Spinal cord (tissue), 10 donors: Measurements from ENCODE around the gene THBD. TPM values are rescaled to one million over a fixed set of nuclear protein-coding genes. Genes with fewer than 3 reads are reported as not detected.
A peak's percentile ranks its signal among the peaks of the same experiment; 100 is the strongest.

Experiments used
- DNase-seq, 6 donors: peaks; one replicate each; pipeline versions ENCODE4 v3.0.0 to v3.0.0-alpha.2; 2013 to 2015; ENCODE audit warnings: low spot score in 6 of 6, low read depth in 4 of 6
- H3K27ac ChIP-seq: one replicate; pipeline ENCODE4 v1.5.1; 2013; ENCODE audit warnings: low read depth, low read length, control low read depth
- H3K27me3 ChIP-seq: one replicate; pipeline ENCODE4 v1.6.1; 2013; ENCODE audit warnings: low read length; ENCODE audit not compliant: control insufficient read depth, insufficient read depth
- H3K36me3 ChIP-seq: one replicate; pipeline ENCODE4 v1.6.1; 2013; ENCODE audit warnings: low read length; ENCODE audit not compliant: control insufficient read depth, insufficient read depth
- H3K4me1 ChIP-seq: one replicate; pipeline ENCODE4 v1.6.1; 2013; ENCODE audit warnings: low read length; ENCODE audit not compliant: control insufficient read depth, insufficient read depth
- H3K4me3 ChIP-seq: one replicate; pipeline ENCODE4 v1.5.1; 2013; ENCODE audit warnings: low read depth, low read length, control low read depth
- H3K9me3 ChIP-seq: one replicate; pipeline ENCODE4 v1.6.1; 2013; ENCODE audit warnings: low read length; ENCODE audit not compliant: control insufficient read depth, insufficient read depth
- WGBS: methylation state at CpG from one replicate; pipeline ENCODE4 v1.1.5; 2013; ENCODE audit warnings: missing lambda C conversion rate; ENCODE audit not compliant: insufficient coverage; 5-methylcytosine and 5-hydroxymethylcytosine counted together
- polyA plus RNA-seq, 2 donors: library from polyadenylated mRNA; unstranded; fragments of 120-200 nt; gene quantifications; one replicate each; pipeline ENCODE4 v1.2.1, GENCODE V29; 2013; ENCODE audit not compliant: insufficient read length in 2 of 2
- total RNA-seq, 2 donors: library from RNA; depleted of rRNA in 1 of 2; stranded (reverse); fragments of 120-200 nt in 1 of 2; fragments of >200 nt in 1 of 2; gene quantifications; one replicate each; pipeline versions ENCODE4 v1.2.3 to v1.2.4, GENCODE V29; 2013 to 2014
- donor health status: healthy.

THBD gene
- total and polyA plus RNA-seq, 4 donors: 7.2 to 14.8 (median 13.0) TPM

DNA sequence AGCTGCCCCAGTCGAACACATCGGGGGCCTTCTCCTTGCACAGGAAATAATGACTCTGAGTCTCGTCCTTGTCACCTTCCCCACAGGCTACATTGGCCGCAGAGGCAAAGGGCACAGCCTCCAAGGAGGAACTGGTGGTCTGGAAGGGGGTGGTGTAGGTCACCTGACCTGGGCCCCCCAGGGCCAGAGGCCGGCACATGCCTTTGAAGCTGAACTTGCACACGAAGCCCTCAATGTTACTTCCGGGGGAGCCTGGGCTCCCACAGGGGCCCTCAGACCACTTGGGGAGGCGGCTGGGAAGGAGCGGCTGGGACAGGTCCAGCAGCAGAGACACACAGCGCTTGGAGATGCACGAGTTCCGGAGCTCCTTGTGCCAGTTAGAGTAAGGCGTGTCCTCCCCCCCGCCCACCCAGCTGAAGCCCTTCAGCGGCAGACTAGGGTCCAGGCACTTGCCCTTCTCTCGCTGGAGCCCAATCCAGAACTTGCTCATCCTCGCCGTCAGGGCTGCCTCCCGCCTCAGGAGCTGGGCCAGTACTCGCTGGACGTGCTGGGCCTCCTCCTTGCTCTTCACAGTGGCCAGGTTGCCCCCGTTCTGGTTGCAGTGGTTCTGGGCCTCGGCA, 36.1 kb upstream of the THBD start:
- Histone ChIP-seq H3K27me3 (no peaks in the 10 kb centered on the region), H3K9me3 (no peaks in the 10 kb centered on the region), H3K27ac (peak overlapping the region; percentile 63), H3K4me1 (peaks cover 25% of the 10 kb centered on the region), H3K36me3 (no peaks in the 10 kb centered on the region), H3K4me3 (peak overlapping the region; percentile 20)
- WGBS: 84% methylated on average over 19 of the region's 23 CpGs
- DNase-seq: no peak

DNA sequence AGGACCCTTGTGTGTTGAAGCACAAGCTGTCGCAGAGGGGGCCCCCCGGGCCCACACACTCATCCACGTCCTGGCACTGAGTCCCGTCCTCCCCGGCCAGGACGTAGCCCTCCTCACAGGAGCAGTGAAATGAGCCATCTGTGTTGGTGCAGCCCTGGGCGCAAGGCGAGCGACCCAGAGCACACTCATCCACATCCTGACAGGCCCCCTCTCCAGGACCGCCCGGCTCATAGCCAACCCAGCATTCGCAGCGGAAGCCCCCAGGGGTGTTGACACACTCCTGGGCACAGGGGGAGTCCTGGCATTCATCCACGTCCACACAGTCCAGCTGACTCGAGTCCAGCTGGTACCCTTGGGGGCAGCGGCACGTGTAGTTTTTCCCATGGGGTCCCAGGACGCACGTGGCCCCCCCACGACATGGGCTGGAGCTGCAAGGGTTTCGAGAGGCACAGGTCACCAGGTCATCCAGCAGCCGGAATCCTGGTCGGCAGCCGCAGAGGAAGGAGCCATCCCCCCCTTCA, 35.4 kb upstream of the THBD start:
- Histone ChIP-seq H3K27ac (no peak overlapping the region), H3K9me3 (no peaks in the 10 kb centered on the region), H3K4me1 (peaks cover 25% of the 10 kb centered on the region), H3K4me3 (peak overlapping the region; percentile 9), H3K27me3 (no peaks in the 10 kb centered on the region), H3K36me3 (no peaks in the 10 kb centered on the region)
- DNase-seq: no peak
- 59% methylated on average over 24 of the region's 24 CpGs for WGBS

DNA sequence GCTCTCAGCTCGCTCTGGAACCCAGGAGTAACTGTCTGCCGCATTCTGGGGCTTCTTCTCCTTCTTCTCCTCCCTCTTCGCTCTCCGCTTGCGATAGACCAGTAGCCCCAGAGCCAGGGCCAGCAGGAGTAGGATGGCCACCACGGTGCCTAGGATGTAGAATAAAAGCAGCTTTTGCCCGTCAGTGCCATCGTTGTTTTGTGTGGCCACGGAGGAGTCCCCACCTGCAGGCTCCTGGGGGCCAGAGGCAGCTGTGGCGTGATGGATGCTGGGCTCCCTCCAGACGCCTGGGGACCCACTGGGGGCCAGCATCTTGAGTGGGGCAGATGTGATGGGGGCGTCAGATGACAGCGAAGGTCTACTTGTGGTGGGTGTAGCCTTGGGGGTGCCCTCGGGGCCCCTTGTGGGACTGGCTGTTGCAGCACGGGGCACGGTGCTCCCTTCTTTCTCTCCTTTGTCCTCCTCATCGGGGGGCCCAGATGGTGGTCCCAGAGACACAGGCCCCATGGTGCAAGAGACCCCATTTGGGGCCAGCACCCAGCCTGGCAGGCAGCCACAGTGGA, 34.9 kb upstream of the THBD start:
- WGBS: 86% methylated on average over 14 of the region's 17 CpGs
- DNase-seq: no peak
- H3K27me3 ChIP-seq: no peaks in the 10 kb centered on the region
- no peaks in the 10 kb centered on the region for H3K36me3 ChIP-seq
- no peak overlapping the region for H3K27ac ChIP-seq
- no peaks in the 10 kb centered on the region for H3K9me3 ChIP-seq
- H3K4me1 ChIP-seq: peaks cover 25% of the 10 kb centered on the region
- H3K4me3 ChIP-seq: peak overlapping the region; percentile 17

DNA sequence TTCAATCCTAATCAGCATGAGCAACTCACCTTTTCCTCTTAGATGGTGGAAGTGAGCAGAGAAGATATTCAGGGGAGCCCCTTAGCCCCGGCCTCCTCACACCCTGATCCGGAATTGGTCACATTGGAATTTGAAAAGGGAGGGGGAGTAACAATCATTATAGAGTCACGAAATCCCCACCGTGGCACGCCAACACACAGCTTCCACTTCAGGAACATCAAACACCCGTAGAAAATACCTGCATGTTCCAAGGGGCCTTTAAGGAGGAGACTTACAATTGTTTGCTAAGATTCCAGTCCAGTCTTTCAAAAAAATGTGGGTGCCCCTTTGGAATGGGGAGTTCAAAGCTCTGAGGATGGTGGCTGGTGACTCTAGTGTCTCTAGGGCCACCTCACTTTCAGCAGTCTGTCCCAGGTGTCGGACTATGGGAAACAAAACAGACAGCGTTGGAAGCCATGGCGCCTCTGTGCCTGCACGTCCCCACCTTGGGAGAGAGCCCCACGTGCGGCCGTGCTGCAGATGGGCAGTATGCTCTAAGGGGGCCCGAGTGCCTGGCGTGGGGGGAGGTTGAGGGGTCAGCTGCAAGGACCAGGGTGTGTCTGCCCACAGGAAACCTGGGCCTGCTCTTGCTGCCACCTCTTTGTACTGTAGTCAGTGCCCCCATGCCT, 34.2 kb upstream of the THBD start:
- peaks cover 29% of the 10 kb centered on the region for H3K4me1 ChIP-seq
- no peak overlapping the region for H3K27ac ChIP-seq
- DNase-seq: no peak
- 96% methylated on average over 9 of the region's 15 CpGs for WGBS
- no peaks in the 10 kb centered on the region for H3K9me3 ChIP-seq
- peak overlapping the region; percentile 17 for H3K4me3 ChIP-seq
- H3K36me3 ChIP-seq: no peaks in the 10 kb centered on the region
- H3K27me3 ChIP-seq: no peaks in the 10 kb centered on the region

DNA sequence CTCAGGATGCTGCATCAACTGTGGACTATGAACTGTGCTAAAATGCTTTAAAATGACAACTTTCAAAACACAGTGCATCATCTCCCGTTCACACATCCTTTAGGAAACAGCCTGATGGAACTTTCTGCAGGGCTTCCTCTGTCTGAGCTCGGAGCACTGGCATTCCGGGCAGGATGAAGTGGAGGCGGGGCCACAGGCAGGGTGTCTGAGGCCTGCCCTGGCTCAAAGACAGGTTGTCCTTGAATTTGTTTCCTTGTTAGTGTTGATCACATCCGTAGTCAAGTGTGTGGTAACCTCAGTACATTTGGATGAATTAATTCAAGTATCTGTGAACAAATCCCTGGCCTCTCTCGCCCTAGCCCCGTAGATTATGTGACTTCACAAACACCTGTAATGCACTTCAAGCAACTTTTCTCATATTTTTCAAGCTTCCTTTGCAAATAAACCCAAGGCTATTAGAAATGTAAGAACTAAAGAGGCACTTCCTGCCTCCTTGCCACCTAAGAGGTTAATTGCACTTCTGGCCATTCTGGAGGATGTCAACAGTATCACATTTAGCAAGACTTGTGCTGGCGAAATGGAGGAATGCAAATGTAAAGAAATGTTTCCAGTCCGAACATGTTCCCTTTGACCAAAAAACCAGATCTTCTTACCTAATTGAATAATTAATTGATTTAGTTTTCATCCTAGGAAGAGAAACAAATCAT, 33.5 kb upstream of the THBD start:
- Histone ChIP-seq H3K9me3 (no peaks in the 10 kb centered on the region), H3K27me3 (no peaks in the 10 kb centered on the region), H3K4me3 (no peak overlapping the region), H3K27ac (no peak overlapping the region), H3K36me3 (no peaks in the 10 kb centered on the region), H3K4me1 (peaks cover 29% of the 10 kb centered on the region)
- WGBS: 71% methylated on average over 5 of the region's 9 CpGs
- DNase-seq: no peak

DNA sequence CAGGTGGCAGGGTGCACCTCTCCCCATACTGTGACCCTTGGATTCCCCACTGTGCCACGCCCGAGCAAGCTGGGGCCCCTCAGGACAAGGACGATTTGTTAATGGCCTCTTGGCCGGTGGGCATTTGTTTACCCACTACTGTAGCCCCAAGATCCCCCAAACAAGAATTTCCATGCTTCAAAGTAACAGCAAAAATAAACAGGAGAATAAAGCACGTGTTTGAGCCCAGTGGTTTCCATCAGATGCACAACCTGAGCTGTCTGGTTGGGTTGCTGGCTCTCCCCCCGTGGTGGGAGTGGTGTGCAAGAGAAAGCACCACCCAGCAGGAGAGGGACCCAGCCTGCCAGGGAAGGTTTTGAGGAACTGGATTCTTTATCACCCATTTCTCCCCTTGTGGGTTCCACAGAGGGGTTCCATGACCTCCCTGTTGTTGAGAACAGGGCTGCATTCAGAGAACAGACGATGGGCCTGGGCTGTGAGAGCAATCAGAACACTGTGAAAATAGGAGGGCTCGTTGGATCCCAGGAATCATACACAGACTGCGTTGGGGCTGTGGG, 31.9 kb upstream of the THBD start:
- no peak for DNase-seq
- H3K4me1 ChIP-seq: peaks cover 22% of the 10 kb centered on the region
- H3K27me3 ChIP-seq: no peaks in the 10 kb centered on the region
- H3K4me3 ChIP-seq: no peak overlapping the region
- H3K27ac ChIP-seq: no peak overlapping the region
- H3K36me3 ChIP-seq: no peaks in the 10 kb centered on the region
- H3K9me3 ChIP-seq: no peaks in the 10 kb centered on the region
- WGBS: 85% methylated on average over 7 of the region's 9 CpGs

DNA sequence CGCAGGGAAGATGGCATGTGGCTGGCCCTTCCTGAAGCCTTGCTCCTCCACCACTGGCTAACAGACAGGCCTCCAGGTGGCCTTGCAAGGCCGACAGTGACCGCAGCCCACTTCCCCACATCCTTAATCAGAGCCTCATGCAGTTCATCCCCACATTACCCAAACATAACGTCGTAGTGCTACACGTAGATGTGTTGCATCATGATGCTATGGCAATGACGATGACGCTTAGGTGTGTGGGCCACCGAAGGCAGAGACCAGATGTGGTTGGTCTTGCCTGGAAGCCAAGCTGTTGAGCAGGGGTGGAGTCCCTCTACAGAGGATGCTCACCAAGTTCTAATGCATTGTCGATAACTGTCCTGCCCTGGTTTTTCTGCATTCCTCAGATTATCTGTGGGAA, 31.0 kb upstream of the THBD start:
- H3K27ac ChIP-seq: no peak overlapping the region
- no peak for DNase-seq
- 94% methylated on average over 8 of the region's 10 CpGs for WGBS

DNA sequence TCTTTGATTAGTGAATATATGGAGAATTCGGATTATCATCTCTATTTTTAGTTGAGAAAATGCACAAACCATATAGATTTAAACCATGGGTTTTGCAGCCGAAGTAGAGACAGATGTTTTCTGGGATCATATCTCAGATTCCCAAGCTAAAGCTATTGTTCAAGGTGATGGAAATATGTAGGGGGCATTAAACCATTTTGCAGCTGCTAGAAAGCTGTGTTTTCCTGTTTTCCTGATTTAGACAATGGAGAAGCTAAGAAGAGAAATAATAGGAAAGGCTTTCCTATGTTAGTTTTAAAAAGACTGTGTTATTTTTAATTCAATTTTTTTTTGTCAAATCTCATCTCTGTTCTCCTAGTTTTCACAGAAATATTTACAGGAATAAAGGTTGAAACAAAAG, 30.5 kb upstream of the THBD start:
- no peak for DNase-seq
- peaks cover 9% of the 10 kb centered on the region for H3K4me1 ChIP-seq
- no peak overlapping the region for H3K27ac ChIP-seq
- no CpG with 5 or more reads among the region's 2 CpGs for WGBS
- H3K36me3 ChIP-seq: no peaks in the 10 kb centered on the region
- H3K4me3 ChIP-seq: no peak overlapping the region
- H3K27me3 ChIP-seq: no peaks in the 10 kb centered on the region
- H3K9me3 ChIP-seq: no peaks in the 10 kb centered on the region

More for the DNA sequence above, 31.0 kb upstream of the THBD start:
- H3K36me3 ChIP-seq: no peaks in the 10 kb centered on the region
- H3K4me1 ChIP-seq: peaks cover 15% of the 10 kb centered on the region
- H3K9me3 ChIP-seq: no peaks in the 10 kb centered on the region
- no peaks in the 10 kb centered on the region for H3K27me3 ChIP-seq
- no peak overlapping the region for H3K4me3 ChIP-seq

DNA sequence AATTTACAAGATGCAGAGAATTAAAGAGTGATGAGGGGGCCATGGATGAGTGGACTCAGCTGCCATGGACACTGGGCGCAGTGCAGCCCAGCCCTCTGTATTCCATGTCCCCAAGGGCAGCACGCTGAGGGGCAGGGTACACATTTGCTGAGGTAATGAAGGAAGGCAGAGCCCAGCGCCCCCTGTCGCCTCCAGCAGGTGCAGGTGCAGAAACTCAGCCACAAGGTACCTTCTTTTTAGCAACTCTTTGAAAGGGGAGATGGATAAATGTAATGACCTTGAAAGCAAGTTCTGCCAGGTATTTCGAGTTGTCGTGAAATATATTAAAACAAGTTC, 29.5 kb upstream of the THBD start:
- Histone ChIP-seq H3K36me3 (no peaks in the 10 kb centered on the region), H3K9me3 (no peaks in the 10 kb centered on the region), H3K4me1 (peaks cover 6% of the 10 kb centered on the region), H3K27me3 (no peaks in the 10 kb centered on the region), H3K27ac (no peak overlapping the region), H3K4me3 (no peak overlapping the region)
- 34% methylated on average over 4 of the region's 6 CpGs for WGBS
- no peak for DNase-seq
